ENCODE measurements around the gene PRRC2B.
"Not testable (repeated sequence)": the region's sequence is repeated elsewhere in the genome, so short reads cannot be mapped to it uniquely, and the experiment has no call there.

The PRRC2B gene

DNA sequence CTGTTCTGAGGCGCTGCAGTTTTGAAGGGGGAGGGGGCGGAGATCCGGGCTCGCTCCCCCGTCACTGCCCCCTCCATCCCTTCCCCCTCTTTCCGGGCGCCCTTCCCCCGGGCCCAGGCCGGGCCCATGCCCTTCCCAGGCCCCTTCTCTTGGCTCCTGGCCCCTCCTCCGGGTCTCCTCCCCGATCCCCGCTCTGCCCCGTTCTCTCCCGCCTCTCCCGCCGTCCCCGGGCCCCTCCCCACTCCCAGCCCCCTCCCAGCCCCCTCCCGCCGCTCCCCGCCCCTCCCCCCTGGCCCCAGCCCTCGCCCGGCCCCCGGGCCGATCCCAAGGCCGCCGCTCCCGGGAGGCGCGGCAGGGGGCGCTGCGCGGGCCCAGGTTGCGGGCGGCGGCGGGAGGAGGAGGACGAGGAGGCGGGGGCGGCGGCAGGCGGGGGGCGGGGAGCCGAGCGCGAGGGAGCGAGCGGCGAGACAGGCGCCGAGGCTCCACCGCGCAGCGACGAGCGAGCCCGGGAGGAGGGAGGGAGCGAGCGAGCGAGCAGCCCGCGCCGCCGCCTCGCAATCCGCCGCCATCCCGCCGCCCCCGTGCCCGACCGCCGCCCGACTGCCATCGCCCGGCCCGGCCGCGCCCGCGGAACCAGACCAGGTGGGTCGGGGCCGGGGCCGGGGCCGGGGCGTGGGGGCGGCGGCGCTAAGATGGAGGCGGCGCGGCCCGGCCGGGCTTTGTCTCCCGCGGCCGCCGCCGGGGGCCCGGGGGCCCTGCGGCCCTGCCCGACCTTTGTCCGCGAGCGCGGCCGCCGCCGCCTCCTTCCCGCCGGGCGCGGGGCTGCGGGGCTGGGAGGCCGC lies at the start of gene PRRC2B:
Gene PRRC2B (plus strand): TSS at position 465 of the 842 bp plus-strand sequence. CDS start 36,059 bp downstream, outside the sequence.
- FAIRE-seq = no peak

DNA sequence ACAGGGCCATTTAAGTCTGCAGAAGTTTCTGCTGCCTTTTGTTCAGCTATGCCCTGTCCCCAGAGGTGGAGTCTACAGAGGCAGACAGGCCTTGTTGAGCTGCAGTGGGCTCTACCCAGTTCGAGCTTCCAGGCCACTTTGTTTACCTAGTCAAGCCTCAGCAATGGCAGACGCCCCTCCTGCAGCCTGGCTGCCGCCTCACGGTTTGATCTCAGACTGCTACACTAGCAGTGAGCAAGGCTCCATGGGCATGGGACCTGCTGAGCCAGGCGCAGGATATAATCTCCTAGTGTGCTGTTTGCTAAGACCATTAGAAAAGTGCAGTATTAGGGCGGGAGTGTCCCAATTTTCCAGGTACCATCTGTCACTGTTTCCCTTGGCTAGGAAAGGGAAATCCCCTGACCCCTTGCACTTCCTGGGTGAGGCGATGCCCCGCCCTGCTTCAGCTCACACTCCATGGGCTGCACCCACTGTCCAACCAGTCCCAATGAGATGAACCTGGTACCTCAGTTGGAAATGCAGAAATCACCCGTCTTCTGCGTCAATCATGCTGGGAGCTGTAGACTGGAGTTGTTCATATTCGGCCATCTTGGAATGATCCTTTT lies 48.9 kb upstream of the PRRC2B start:
- not testable (repeated sequence) for FAIRE-seq

DNA sequence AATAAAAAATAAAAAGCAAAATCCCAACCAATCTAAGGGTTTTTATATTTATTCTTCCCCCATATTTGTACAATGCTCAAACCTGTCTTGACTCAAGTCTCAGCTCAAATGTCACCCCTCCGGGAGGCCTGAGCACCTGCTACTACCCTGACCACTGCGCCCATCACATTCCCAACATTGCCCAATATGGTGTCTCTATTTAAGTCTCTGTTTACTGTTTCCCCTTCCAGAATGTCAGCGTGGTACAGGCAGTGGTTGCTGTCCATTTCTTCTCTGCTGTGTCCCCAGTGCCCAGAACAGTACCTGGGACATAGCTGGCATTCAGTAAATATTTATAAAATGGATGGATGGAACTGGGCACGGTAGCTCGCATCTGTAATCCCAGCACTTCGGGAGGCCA lies 47.3 kb upstream of the PRRC2B start:
- FAIRE-seq = no peak

DNA sequence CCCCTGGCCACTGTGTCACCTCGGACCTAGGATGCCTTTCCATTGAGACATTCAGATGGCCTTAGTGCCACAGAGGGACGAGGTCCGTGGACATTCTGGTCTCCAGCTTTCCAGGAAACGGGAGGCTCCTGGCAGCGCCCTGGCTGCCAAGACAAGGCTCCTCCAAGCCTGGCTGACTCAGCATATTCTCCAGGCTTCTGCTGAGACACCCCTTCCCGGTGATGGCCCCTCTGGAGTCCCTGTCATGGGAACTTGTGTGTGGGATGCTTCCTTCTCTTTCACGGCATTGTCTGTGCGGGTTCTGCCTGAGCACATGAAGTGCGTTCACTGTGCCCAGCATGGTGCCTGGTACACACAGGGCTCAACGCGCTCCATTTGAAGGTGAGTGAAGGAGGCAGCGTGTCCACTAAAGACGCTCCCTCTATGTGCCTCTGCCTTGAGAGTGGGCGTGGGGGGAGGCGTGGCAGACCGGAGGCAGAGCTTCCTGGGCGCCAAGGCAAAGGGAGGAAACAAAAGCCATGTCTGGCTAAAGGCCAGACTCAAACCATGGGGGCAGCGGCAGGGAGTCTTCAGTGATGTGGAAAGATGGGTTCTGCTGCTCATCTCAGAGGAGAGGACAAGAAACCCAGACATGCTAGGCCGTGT lies 46.4 kb upstream of the PRRC2B start:
- no peak for FAIRE-seq

DNA sequence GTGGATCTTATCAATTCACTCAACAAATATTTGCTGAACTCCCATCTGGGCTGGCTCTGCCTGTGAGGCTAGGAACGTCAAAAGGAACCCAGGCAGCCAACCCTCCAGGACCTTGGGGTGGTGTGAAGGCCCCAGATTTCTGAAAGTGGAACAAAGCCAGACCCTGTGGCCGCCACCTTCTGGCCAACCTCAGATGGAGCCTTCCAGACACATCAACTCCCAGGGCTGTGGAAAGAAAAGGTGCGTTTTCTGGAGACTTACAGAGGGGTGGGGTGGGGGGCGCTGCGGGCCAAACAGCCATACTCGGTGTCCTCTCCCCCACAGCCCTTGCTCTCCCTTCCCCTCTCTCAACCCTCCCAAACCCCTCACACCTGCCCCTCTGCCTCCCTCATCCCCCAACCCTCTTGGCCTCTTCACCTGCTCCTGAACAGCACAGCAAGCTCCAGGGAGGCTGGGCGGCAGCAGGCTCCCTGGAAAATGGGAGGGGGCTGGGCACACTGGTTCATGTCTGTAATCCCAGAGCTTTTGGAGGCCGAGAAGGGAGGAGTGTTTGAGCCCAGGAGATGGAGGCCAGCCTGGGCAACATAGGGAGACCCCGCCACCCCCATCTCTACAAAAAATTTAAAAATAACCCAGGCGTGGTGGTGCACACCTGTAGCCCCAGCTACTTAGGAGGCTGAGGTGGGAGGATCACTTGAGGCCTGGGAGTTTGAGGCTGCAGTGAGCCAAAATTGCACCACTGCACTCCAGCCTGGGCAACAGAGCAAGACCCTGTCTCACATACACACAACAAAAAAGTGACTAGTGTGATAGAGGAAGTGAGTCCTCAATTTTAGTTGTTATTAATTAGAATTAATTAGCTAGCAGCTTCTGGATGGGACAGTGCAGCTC lies 45.0 kb upstream of the PRRC2B start:
- no peak for FAIRE-seq

DNA sequence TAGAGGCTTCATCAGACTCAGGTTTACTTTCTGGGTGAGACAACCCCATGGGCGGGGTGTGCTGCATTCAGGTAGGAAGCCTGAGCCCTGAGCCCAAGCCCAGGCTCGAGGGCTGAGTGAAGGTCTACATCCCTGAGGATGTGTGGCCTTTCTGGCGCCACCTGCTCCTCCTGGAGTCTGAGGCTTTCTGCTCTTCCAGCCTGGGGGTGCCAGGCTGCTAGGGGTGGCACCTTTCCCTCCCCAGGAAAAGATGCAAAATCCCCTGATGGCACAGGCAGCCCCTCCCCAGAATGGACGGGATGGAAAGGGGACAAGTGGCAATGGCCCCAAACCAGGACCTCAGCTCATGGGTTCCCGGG lies 44.4 kb upstream of the PRRC2B start:
- FAIRE-seq = no peak

DNA sequence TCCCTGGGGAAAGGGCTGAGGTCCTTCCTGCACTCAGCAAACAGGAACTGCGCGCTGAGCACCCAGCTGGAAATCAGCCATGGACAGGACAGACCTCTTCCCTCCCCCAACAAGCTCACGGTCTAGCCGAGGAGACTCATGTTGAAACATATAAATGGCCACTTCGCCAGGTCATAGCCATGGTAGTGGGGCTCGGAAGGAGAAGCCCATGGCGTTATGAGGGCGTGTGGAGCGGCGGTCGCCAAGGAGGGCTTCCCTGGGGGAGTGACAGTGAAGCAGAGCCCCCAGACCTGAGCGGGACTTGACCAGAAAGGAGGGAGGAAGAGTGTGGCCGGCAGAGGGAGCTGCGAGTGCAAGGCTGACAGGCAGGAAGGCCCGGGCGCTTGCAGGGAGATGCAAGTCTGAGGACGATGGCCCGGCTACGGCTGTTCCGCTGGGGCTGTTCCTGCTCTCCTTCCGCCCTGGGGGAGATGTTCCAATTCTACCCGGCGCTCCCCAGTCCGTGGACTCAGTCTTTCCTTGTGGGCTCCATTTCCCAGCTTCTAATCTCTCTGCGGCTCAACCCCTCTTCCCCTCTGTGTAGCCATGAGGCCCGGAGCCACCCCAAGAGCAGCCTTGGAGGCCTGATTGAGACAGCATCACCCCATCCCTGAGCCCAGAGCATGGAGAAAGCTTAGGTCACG lies 43.9 kb upstream of the PRRC2B start:
- FAIRE-seq = no peak

DNA sequence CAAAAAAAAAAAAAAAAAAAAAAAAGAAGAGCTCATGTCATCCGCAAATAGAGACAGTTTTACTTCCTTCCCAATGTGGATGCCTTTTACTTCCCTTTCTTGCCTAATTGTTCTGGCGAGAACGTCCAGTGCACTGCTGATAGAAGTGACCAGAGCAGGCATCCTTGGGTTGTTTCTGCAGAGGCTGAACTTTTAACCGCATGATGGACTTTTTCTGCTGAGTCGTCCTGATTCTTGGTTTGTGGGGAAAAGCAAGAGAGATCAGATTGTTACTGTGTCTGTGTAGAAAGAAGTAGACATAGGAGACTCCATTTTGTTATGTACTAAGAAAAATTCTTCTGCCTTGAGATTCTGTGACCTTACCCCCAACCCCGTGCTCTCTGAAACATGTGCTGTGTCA lies 37.4 kb upstream of the PRRC2B start:
- not testable (repeated sequence) for FAIRE-seq

DNA sequence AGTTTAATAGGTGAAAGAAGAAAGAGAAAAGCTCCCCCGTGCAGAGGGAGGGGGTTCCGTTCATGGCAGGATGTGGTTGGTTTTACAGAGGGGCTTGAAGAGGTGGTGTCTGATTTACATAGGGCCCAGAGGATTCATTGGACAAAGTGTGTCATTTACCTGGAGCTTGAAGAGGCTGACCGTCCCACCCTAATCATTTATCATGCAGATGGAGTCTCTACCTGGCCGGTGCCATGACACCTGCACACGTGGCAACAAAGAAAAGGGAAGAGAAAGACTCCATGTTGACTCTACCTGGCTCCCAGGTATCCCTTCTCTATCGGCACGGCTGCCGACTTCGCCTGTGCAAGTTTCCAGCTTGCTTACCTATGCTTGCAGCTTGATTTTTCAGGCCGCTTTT lies 35.3 kb upstream of the PRRC2B start:
- FAIRE-seq = no peak

DNA sequence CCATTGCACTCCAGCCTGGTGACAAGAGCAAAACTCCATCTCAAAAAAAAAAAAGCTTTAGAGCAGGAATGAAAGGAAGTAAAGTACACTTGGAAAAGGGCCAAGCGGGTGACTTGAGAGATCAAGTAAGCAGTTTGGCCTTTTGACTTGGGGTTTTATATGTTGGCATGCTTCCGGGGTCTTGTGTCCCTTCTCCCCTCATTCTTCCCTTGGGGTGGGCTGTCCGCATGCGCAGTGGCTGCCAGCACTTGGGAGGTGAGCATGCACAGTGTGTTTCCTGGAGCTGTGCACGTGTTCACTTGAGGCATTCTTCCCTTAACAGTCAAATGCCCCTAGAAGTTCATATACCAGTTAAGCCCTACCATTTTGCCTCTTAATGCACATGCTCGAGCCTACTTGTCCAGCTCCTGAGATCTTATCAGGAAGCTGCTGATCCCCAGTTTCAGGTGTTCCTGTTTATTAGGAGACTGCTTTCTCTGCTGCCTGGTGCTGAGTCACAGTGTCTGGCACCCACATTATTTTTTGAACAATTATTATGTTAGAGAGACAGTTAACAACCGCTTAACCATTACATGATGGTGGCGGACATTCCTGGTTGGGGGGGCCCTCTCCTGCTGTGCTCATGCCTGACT lies 32.6 kb upstream of the PRRC2B start:
- FAIRE-seq = no peak

DNA sequence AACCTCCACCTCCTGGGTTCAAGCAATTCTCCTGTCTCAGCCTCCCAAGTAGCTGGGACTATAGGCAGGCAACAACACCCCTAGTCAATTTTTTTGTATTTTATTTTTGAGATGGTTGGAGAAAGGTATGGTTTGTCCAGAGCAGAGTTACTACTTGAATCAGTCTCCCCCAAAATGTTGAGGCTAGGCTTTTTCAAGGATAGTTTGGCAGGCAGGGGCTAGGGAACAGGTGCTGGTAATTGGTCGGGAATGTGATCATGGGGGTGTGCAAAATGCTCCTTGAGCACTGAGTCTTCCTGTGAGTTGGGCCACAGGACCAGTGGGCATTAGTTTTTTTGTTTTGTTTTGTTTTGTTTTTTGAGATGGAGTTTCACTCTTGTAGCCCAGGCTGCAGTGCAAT lies 28.3 kb upstream of the PRRC2B start:
- FAIRE-seq = no peak

DNA sequence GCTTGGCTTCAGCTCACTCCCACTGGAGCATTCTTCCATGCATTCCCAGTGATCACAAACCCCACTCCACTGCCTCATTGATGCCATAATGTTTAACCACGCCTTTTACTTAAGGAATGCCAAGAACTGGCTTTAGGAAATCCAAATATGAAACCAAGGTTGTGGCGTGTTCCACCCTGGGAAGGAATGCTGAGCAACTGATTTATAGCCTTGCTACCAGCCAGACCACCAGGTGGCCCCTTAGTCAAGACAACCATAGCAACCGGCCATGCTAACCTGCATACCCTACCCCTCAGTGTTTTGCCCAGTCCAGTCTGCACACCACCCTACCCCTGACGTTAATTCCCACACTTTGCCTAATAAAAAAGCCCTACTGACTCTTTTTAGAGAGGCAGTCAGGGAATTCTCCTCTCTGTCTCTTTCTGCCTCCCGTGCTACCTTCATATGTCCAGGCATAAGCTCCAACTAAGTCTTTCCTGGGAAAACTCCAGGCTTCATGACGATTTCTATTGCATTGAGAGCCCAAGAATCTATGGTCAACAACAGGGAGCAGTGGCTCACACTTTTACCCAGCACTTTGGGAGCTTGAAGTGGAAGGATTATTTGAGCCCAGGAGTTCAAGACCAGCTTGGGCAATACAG lies 27.0 kb upstream of the PRRC2B start:
- no peak for FAIRE-seq

DNA sequence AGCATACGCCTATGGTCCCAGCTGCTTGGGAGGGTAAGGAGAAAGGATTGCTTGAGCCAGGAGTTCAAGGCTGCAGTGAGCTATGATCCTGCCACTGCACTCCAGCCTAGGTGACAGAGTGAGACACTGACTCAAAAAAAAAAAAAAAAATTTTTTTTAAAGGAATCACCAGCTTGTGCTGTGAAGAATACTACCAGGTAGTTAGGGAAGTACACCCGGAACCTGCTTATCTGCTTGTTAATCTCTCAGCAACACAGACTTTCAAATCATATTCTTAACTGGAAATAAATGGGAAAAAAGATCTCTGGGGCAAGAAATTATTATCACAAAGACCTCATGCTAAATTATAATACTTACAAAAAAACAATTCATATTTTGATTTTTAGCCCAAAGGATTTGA lies 26.4 kb upstream of the PRRC2B start:
- FAIRE-seq = no peak

DNA sequence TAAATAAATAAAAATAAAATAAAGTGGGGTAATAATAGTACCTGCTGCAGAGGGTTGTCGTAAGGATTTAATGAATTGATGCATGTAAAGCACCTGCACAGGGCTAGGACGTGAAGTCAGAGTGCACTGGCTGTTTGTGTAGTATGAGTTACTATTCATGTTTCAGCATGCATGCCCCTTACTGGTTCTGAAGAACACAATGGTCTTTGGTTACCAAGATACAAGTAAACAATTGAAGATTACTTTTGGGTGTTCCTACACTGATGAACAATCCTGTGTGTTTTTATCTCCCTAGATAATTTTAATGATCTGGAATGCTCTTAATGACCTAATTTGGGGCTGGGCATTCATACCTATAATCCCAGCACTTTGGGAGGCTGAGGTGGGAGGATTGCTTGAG lies 23.2 kb upstream of the PRRC2B start:
- FAIRE-seq = no peak

DNA sequence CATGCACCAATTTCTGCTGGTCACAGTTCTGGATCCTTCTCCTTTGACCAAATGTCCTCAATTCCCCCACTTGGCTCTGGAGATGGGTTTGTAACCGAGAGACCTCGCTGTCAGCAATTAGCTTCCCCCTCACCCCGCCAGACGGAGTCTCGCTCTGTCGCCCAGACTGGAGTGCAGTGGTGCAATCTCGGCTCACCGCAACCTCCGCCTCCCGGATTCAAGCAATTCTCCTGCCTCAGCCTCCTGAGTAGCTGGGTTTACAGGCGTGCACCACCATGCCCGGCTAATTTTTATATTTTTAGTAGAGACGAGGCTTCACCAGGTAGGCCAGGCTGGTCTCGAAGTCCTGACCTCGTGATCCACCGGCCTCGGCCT lies 21.3 kb upstream of the PRRC2B start:
- FAIRE-seq = not testable (repeated sequence)

DNA sequence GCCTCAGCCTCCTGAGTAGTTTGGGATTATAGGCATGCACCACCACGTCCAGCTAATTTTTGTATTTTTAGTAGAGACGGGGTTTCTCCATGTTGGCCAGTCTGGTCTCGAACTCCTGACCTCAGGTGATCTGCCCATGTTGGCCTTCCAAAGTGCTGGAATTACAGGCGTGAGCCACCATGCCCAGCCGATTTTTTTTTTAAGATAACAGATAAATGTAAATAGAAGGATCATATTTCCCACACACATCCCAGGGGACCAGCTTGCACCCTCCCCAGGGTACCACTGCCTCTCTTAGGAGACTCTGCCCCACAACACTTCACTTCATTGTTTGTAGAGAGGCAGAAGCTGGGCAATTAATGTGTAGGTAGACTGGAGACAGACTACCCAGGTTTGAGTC lies 19.2 kb upstream of the PRRC2B start:
- not testable (repeated sequence) for FAIRE-seq

DNA sequence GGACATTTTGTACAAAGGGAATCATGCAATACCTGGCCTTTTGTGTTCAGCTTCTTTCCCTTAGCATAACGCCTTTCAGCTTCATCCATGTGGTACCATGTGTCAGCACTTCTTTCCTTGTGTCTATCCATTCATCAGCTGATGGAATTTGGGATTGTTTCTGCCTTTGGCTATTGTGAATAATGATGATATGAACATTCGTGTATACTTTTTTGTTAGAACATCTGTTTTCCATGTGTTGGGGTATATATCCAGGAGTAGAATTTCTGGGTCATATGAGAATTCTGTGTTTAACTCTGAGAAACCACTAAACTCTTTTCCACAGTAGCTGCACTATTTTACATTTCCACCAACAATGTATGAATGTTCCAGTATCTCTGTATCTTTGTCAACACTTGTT lies 14.8 kb upstream of the PRRC2B start:
- no peak for FAIRE-seq

DNA sequence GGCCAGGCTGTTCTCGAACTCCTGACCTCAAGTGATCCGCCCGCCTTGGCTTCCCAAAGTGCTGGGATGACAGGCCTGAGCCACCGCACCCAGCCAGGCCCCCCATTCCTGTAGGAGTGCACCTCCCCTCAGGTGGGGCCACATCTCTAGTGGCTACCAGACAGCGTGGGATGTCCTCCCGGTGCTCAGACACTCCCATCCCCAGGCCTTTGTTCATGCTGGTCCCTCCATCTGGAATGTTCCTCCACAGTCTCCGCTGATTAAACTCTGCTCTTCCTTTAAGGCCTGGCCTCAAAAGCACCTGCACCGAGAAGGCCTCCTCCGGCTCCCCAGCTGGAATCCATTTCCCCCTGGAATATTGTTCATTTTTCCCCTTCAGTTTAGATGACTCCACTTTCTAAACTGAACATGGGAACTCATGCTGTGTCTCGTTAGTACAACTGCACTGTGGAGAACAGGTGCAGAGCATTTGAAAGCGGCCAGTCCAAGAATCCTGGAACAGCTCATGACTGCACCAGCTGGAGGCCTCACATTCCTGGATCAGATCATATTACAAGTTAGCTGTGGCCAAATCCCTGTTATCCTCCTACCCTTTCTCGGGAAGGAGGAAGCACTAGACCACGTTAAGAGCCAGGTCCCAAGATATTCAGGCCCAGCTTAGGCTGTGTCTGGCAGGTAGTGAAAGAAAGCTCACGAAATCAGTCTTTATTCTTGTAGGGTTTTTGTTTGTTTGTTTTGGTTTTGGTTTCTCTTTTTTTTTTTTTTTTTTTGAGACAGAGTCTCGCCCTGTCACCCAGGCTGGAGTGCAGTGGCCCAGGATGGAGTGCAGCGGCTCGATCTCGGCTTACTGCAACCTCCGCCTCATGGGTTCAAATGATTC lies 10.8 kb upstream of the PRRC2B start:
- FAIRE-seq = no peak

DNA sequence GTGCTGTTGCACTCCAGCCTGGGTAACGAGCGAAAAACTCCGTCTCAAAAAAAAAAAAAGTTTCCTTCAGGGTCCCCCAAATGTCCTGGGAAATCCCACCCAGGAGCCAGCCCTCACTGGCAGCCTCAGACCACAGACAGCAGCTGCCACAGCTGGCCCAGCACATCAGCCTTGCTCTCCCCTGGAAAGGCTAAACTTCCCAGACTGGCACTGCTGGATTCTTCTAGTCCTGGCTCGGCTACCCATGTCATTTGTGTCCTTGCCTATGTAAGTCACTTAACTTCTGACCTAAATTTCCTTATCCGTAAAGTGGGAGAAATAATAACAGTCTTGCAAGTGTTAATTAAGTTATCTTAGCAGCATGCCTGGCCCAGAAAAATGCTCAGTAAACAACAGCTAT lies 8.6 kb upstream of the PRRC2B start:
- FAIRE-seq = no peak

DNA sequence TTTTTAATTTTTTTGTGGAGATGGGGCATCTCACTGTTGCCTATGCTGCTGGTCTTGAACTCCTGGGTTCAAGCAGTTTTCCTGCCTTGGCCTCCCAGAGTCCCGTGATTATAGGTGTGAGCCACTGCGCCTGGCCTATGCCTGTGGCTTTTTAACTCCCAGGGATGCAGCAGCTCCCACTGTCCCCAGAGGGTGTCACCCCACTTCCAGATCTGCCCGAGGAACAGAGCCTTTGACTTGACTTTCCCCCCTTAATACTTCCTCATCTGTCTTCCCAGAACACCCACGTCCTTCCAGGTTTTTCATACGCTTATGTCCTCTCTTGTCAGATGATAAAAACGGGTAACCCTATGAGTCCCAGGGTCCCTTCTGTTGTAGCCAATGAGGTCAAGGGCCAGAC lies 7.6 kb upstream of the PRRC2B start:
- no peak for FAIRE-seq
